Thyroid gland (tissue), 4 donors: ENCODE data around the gene DOCK8.

Experiments used
- POLR2A ChIP-seq, 2 donors: fragments of 450-650 bp; IDR thresholded peaks; one replicate each; pipeline ENCODE4 v1.6.1; 2017; ENCODE audit warnings: antibody characterized with exemption in 2 of 2, mild to moderate bottlenecking in 2 of 2, moderate library complexity in 1 of 2
- TF ChIP-seq, protein P1 (sequence below), 6 experiments: fragments of 200-600 bp in 3 of 6; fragments of 450-650 bp in 3 of 6; sonication (generic) in 3 of 6; IDR thresholded peaks; one replicate each; pipeline ENCODE4 v1.5.1; 2016 to 2019; ENCODE audit warnings: antibody characterized with exemption in 6 of 6, mild to moderate bottlenecking in 2 of 6, inconsistent platforms in 1 of 6, moderate library complexity in 1 of 6

DNA sequence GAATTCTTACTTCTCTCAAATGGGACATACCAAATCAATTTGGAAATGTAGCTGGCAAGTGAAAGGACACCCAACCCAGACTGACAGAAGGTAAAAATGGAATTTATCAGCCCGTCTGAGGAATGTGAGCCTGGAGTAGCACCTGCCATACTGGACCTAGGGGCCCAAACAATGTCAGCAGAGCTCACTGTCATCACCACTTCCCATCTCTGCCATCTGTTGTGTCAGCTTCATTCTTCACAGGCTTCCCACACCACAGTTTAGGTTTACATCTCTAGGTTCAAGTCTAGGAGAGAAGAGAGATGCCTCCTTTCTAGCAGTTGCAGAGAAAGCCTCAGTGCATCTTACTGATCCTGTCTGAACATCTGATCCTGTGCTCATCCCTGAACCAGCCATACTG is 222.4 kb downstream of the DOCK8 start:
- TF ChIP-seq, protein P1, sequence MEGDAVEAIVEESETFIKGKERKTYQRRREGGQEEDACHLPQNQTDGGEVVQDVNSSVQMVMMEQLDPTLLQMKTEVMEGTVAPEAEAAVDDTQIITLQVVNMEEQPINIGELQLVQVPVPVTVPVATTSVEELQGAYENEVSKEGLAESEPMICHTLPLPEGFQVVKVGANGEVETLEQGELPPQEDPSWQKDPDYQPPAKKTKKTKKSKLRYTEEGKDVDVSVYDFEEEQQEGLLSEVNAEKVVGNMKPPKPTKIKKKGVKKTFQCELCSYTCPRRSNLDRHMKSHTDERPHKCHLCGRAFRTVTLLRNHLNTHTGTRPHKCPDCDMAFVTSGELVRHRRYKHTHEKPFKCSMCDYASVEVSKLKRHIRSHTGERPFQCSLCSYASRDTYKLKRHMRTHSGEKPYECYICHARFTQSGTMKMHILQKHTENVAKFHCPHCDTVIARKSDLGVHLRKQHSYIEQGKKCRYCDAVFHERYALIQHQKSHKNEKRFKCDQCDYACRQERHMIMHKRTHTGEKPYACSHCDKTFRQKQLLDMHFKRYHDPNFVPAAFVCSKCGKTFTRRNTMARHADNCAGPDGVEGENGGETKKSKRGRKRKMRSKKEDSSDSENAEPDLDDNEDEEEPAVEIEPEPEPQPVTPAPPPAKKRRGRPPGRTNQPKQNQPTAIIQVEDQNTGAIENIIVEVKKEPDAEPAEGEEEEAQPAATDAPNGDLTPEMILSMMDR (IDR thresholded peaks at IDR 0.05): no peak
- TF ChIP-seq POLR2A (IDR thresholded peaks at IDR 0.05): no peak
